ENCODE data around the gene DNAH17.
A peak's percentile ranks its signal among the peaks of the same experiment; 100 is the strongest.

Gene DNAH17

DNA sequence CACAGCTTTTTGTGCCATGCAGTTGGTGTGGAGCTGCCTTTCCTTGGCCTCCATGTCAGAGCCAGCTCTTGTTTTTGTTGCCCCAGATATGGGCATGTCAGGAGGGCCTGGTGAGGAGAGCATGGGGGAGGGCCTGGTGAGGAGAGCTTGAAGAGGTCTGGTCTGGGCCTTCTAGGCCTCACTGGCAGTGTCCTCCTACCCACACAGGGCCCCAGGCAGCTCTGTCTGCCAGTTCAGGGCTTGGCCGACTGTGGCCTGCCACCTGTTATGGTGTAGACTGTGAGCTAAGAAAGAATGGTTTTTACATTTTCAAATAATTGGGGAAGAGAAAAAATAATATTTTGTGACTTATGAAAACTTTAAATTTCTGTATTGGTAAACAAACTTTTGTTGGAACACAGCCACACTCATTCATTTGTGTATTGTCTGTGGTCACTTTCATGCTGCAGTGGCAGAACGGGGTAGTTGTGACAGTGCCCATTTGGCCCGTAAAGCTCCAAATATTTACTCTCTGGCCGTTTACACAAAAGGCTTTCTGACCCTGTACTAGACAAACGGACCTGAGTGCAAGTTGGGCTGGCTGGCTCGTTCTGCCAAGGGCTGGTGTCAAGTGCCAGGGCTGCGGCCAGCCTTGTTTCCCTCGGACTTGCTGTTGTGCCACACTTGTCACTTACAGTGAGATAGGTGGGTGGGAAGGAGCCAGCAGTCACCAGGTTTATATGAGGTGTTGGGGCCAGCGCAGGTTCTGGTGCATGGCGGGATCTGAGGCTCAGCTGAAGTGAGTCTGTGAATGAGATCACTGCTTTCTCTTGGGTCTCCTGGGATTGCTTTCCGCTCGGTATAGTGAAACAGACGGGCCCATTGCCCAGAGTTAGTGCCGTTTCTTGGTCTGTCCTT lies 180.5 kb downstream of the DNAH17 start:
- DNase-seq (ENCODE audit: extremely low read depth in 1 of 2, low read depth in 1 of 2) = no peak

DNA sequence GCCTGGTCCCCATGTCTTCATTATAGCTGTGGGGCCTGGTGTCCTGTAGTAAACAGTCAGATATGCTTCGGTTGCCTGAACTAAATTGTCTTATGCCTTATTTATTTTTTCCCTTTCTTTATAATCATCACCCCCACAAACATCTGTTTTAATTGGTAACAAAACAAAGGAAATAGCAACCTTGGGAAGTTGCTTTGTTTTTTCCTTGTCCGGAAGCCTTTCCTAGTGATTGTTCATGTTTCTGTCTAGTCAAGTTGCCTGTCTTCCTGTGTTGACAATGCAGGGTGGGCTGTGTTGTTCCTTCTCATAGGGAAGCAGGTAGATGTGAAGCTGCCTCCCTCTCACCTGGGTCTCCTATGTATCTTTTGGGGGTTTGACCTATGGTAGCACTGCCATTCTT lies 182.0 kb downstream of the DNAH17 start:
- DNase-seq (ENCODE audit: extremely low read depth in 1 of 2, low read depth in 1 of 2) = no peak

GRCh38 chr17:78394209-78394608 lies 183.0 kb downstream of the DNAH17 start:
- DNase-seq (ENCODE audit: extremely low read depth in 1 of 2, low read depth in 1 of 2) = no peak

DNA sequence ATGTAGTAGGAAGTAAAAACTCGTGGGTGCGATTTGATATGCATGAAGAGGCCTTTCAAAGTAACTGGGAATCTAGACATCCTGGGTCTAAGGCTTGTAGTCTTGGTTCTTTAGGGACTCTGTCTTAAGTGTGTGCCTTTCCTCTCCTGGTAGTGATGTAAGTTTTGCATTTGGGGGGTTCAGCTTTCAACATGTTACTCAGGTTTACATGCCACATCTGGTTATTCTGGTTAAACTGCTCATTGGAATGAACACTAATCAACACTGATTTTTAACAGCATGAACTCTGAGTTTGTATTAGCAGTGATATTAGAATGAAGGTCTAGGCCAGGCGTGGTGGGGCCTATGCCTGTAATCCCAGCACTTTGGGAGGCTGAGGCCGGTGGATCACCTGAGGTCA lies 183.6 kb downstream of the DNAH17 start:
- DNase-seq (ENCODE audit: extremely low read depth in 1 of 2, low read depth in 1 of 2) = no peak

GRCh38 chr17:78392295-78392694 lies 184.9 kb downstream of the DNAH17 start:
- DNase-seq (ENCODE audit: extremely low read depth in 1 of 2, low read depth in 1 of 2) = no peak

GRCh38 chr17:78391843-78392242 lies 185.4 kb downstream of the DNAH17 start:
- DNase-seq (ENCODE audit: extremely low read depth in 1 of 2, low read depth in 1 of 2) = no peak

DNA sequence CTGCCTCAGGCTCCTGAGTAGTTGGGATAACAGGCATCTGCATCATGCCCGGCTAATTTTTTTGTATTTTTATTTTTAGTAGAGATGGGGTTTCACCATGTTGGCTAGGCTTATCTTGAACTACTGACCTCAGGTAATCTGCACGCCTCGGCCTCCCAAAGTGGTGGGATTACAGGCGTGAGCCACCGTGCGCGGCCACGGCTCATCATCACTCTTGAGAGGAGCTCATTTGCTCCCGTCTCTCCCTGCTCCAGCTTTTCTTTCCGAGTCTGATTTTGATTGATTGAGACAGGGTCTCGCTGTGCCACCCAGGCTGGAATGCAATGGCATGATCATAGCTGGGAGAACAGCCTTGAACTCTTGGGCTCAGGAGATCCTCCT lies 186.2 kb downstream of the DNAH17 start:
- no peak for DNase-seq (ENCODE audit: extremely low read depth in 1 of 2, low read depth in 1 of 2)

GRCh38 chr17:78390241-78391050 lies 186.8 kb downstream of the DNAH17 start:
- no peak for DNase-seq (ENCODE audit: extremely low read depth in 1 of 2, low read depth in 1 of 2)

DNA sequence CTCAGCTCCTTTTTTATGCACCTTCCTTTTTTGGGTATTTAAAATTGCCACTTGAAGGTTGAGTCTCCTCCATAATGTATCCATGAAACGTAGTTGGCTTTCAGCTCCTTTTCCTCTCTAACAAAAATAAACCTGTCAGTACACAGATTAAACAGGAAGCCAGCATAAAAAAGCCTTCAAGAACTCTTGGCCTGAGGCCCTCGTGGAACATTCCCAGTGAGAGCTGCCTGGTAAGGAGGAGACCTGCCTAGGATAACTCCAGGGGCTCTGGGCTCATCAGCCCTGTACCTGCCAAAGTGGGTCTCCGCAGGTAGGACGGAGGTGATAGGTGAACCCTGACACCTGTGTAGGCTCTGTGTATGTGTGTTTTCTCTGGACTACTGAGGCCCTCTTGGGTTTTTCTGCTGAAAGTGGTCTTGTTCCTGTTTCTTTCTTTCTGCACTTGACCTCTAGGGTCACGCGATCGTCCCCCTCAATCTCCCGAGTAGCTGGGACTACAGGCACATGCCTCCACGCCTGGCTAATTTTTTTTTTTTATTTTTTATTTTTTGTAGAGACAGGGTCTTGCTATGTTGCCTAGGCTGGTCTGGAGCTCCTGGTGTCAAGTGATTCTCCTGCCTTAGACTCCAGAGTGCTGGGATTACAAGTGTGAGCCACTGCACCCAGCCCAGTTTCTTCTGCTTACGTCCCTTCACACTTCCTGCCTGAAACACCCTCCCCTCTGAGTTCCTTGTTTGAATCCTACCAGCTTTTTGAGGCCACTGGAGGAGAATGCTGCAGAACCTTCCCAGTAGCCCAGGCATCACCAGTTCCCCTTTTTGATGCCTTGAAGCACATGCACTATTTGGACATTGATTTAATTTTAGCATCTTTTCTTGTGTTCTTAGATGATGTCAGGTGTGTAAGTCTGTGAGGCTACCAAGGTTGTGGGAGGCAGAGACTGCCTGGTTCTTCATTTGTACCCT lies 188.9 kb downstream of the DNAH17 start:
- DNase-seq (ENCODE audit: extremely low read depth in 1 of 2, low read depth in 1 of 2) = no peak

- no peak for DNase-seq (ENCODE audit: extremely low read depth in 1 of 2, low read depth in 1 of 2)
These were observed 192.6 kb downstream of the DNAH17 start for GRCh38 chr17:78384479-78385175.

DNA sequence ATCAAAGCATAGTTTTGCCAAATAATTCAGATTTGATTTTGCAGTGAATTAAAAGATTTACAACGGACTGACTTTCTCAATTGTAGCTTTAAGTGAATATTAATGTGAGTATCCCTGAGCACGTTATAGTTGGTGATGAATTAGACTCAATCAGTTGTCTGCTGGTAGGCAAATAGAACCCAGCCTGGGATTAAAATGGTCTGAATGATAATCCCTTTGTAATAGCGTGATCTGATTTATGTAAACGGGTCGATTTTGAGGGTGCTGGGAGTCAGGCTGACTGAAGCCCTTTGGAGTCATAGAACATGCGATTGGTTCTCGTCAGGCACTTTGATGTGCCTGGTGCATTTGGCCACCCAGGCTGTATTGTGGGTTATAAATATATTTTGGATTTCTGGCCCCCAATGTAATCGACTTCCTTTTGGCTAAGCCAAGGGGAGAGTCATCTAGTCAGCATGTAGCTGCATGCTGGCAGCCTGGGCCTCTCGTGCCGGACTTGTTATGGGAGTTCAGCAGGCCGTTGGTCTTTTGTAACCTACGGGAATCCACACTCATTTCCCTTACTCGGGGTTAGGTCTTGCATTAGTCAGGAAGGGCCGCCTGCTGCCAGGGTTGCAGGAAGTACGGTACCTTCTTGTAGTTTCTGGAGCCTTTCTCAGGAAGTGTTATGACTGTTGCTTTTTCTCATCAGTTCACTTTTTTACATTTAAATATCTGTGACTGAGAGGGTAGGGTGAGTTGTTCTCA lies 193.3 kb downstream of the DNAH17 start:
- peak in 1 of 2 donors; percentile 77 for DNase-seq (ENCODE audit: extremely low read depth in 1 of 2, low read depth in 1 of 2)

DNA sequence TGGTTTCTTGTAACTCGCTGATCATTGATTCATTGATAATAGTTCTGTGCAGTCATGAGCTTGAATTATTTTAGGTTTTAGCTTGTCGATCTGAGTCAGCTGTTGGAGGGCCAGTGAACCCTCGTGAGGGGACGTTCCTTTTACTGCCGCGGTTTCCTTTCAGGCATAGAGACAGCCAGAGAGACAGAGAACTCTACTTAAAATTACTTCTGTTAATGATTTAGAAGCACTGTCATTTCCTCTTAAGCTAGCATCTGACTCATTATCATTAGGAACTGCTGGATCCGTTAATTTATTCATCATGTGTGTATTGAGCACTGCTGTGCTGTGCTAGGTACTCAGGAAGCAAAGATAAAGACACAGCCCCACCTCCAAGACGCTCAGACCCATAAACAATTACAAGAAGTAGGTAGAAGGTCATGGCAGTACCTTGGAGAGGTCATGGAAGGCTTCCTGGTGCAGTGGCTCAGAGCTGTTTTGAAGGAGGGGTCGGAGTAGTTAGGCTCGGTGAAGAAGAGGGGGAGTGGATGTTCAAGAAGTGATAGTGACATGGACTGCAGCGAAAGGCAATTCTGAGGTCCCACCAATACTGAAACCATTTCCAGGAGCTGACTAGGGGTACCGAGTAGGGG lies 195.5 kb downstream of the DNAH17 start:
- no peak for DNase-seq (ENCODE audit: extremely low read depth in 1 of 2, low read depth in 1 of 2)

- DNase-seq (ENCODE audit: extremely low read depth in 1 of 2, low read depth in 1 of 2) = no peak
These were observed 196.8 kb downstream of the DNAH17 start for GRCh38 chr17:78380370-78380769.

DNA sequence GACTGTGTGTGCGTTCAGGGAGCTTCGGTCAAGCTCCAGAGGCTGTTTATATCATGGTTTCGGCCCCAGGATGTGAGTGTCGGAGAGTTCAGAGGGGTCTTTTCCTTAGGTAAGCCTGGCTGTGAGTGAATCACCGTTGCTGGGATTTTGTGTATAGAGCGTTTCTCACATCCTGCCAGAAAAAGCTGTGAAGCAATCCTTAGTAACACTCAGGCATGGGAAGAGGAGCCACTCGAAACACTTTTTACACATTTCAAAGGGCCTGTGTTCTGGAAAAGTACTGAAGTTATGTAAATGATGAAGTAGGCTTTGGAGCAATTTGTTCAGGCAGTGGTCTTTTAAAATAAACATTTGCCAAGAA lies 198.1 kb downstream of the DNAH17 start:
- DNase-seq (ENCODE audit: extremely low read depth in 1 of 2, low read depth in 1 of 2) = no peak

- DNase-seq (ENCODE audit: extremely low read depth in 1 of 2, low read depth in 1 of 2) = peak; percentile 66 to 72
These were observed 198.7 kb downstream of the DNAH17 start, which contains the start of gene PGS1 for GRCh38 chr17:78378225-78379130. PGS1 (plus strand) TSS chr17:78378649; CDS start chr17:78378666, 17 bp downstream.

- DNase-seq (ENCODE audit: extremely low read depth in 1 of 2, low read depth in 1 of 2) = no peak
These were observed 199.4 kb downstream of the DNAH17 start for GRCh38 chr17:78377858-78378224.

GRCh38 chr17:78376161-78376560 lies 201.0 kb downstream of the DNAH17 start:
- DNase-seq (ENCODE audit: extremely low read depth in 1 of 2, low read depth in 1 of 2) = no peak
